Duodenal mucosa (tissue), 2 donors: Measurements from ENCODE around the gene POLR3A.

Experiments
- H3K27ac ChIP-seq: one replicate; pipeline ENCODE4 v1.7.0; 2013; ENCODE audit warnings: low read depth, low read length
- H3K27me3 ChIP-seq, 2 donors: one replicate each; pipeline ENCODE4 v1.7.0; 2013; ENCODE audit warnings: low read length in 2 of 2, control low read depth in 1 of 2; ENCODE audit not compliant: insufficient read depth in 2 of 2, control insufficient read depth in 1 of 2
- H3K36me3 ChIP-seq, 2 donors: one replicate each; pipeline ENCODE4 v1.7.0; 2013; ENCODE audit warnings: low read length in 2 of 2, control low read depth in 1 of 2; ENCODE audit not compliant: insufficient read depth in 2 of 2, control insufficient read depth in 1 of 2
- H3K4me1 ChIP-seq, 2 donors: one replicate each; pipeline ENCODE4 v1.7.0; 2013; ENCODE audit warnings: low read length in 2 of 2, control low read depth in 1 of 2; ENCODE audit not compliant: insufficient read depth in 2 of 2, control insufficient read depth in 1 of 2
- H3K4me3 ChIP-seq, 2 donors: one replicate each; pipeline ENCODE4 v1.7.0; 2013; ENCODE audit warnings: low read length in 2 of 2, low read depth in 1 of 2
- H3K9ac ChIP-seq, 2 donors: one replicate each; pipeline ENCODE4 v1.7.0; 2013; ENCODE audit warnings: low read length in 2 of 2, low read depth in 1 of 2
- H3K9me3 ChIP-seq, 2 donors: one replicate each; pipeline ENCODE4 v1.7.0; 2013; ENCODE audit warnings: low read length in 2 of 2, control low read depth in 1 of 2; ENCODE audit not compliant: control insufficient read depth in 1 of 2

Gene POLR3A

DNA sequence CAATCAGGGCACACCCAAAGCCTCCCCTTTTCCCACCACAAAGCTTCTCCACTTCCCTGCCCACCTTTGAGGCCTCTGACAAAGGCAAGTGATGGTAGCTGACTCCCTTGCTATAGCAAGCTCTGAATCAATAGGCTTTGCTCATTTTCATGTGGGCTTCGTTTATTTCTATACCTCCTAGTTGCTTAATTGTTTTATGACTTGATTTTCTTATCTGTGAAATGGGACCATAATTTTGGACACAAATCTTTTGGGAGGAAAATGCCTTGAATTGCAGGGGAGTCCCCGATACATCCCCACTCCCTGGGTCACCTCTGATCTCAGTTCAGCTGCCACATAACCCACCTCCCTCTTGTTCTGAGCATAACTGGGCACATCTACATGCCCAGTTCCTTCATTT lies 89.1 kb downstream of the POLR3A start:
- H3K9me3 ChIP-seq = no peaks in the 10 kb centered on the region
- no peak overlapping the region for H3K27ac ChIP-seq
- H3K36me3 ChIP-seq = no peaks in the 10 kb centered on the region
- H3K9ac ChIP-seq = no peak overlapping the region
- no peaks in the 10 kb centered on the region for H3K4me1 ChIP-seq
- no peak overlapping the region for H3K4me3 ChIP-seq
- no peaks in the 10 kb centered on the region for H3K27me3 ChIP-seq

- H3K4me1 ChIP-seq = no peaks in the 10 kb centered on the region
- H3K4me3 ChIP-seq = no peak overlapping the region
- no peak overlapping the region for H3K9ac ChIP-seq
- no peaks in the 10 kb centered on the region for H3K9me3 ChIP-seq
- no peaks in the 10 kb centered on the region for H3K36me3 ChIP-seq
- no peak overlapping the region for H3K27ac ChIP-seq
- no peaks in the 10 kb centered on the region for H3K27me3 ChIP-seq
Measured at GRCh38 chr10:77939561-77940001, 89.7 kb downstream of the POLR3A start.

GRCh38 chr10:77936697-77937567 lies 92.4 kb downstream of the POLR3A start:
- no peaks in the 10 kb centered on the region for H3K36me3 ChIP-seq

DNA sequence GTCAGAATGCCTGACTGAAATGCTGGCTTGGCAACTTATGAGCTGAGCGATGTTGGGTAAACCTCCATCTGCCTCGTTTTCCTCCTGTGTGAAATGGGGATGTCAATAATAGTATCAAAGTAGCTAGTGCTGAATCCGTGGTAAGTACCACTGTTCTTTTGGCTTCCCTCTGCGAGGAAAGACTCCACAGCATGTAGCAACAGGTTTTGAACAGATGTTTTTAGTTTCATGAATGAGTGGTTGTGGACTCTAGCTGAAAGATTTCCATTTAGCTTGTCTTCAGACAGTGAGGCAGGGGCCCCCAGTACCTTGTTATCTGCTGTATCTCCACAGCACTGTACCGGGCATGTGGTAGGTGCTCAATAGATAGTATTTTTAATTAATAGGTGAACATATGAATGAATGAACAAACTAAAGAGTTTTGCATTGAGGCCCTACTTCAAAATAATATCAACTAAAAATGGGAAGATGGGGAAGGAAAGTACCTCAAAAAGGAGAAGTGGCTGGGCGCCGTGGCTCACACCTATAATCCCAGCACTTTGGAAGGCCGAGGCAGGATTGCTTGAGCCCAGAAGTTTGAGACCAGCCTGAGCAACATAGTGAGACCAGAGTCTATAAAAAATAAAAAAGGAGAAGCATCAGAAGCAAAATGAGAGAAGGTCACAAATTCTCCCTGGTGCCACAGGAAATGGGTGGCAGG lies 97.1 kb downstream of the POLR3A start:
- H3K27ac ChIP-seq = no peak overlapping the region
- H3K9me3 ChIP-seq = no peaks in the 10 kb centered on the region
- no peaks in the 10 kb centered on the region for H3K36me3 ChIP-seq
- H3K4me3 ChIP-seq = no peak overlapping the region
- H3K4me1 ChIP-seq = peaks cover 7 to 9% of the 10 kb centered on the region in 2 donors
- no peak overlapping the region for H3K9ac ChIP-seq
- no peaks in the 10 kb centered on the region for H3K27me3 ChIP-seq

More at GRCh38 chr10:77936697-77937567, 92.4 kb downstream of the POLR3A start:
- no peak overlapping the region for H3K4me3 ChIP-seq
- no peaks in the 10 kb centered on the region for H3K4me1 ChIP-seq
- H3K27me3 ChIP-seq = no peaks in the 10 kb centered on the region
- no peak overlapping the region for H3K9ac ChIP-seq
- H3K9me3 ChIP-seq = no peaks in the 10 kb centered on the region
- H3K27ac ChIP-seq = no peak overlapping the region

GRCh38 chr10:77927402-77928246 lies 101.7 kb downstream of the POLR3A start:
- Histone ChIP-seq H3K27ac (no peak overlapping the region), H3K4me1 (peaks cover 22 to 26% of the 10 kb centered on the region in 2 donors), H3K36me3 (no peaks in the 10 kb centered on the region), H3K27me3 (no peaks in the 10 kb centered on the region), H3K9me3 (no peaks in the 10 kb centered on the region), H3K4me3 (peak overlapping the region; percentile 61 to 82), H3K9ac (peak overlapping the region; percentile 25 to 42)

- Histone ChIP-seq H3K27ac (peak within 1 kb of the TSS; percentile 32), H3K4me1 (peaks cover 22 to 26% of the 10 kb centered on the region in 2 donors), H3K4me3 (peak within 1 kb of the TSS; percentile 74 to 82), H3K9ac (peak within 1 kb of the TSS; percentile 71 to 76), H3K27me3 (no peaks in the 10 kb centered on the region), H3K36me3 (no peaks in the 10 kb centered on the region), H3K9me3 (no peaks in the 10 kb centered on the region)
Measured at GRCh38 chr10:77926566-77927401, 102.5 kb downstream of the POLR3A start, which contains the start of gene DLG5. Gene DLG5, minus strand, starts transcription at chr10:77926755. Its CDS starts 235 bp downstream, at chr10:77926520.

- Histone ChIP-seq H3K4me1 (peaks cover 22 to 26% of the 10 kb centered on the region in 2 donors), H3K4me3 (peak overlapping the region; percentile 74 to 82), H3K36me3 (no peaks in the 10 kb centered on the region), H3K9ac (peak overlapping the region; percentile 71 to 76), H3K9me3 (no peaks in the 10 kb centered on the region), H3K27me3 (no peaks in the 10 kb centered on the region), H3K27ac (peak overlapping the region; percentile 32)
Measured at GRCh38 chr10:77925795-77926565, 103.3 kb downstream of the POLR3A start.

- peaks cover 23 to 26% of the 10 kb centered on the region in 2 donors for H3K4me1 ChIP-seq
- no peaks in the 10 kb centered on the region for H3K9me3 ChIP-seq
- H3K9ac ChIP-seq = peak overlapping the region; percentile 71 to 76
- H3K27me3 ChIP-seq = no peaks in the 10 kb centered on the region
- H3K4me3 ChIP-seq = peak overlapping the region; percentile 74 to 82
- H3K27ac ChIP-seq = no peak overlapping the region
- no peaks in the 10 kb centered on the region for H3K36me3 ChIP-seq
Measured at GRCh38 chr10:77925410-77925794, 103.9 kb downstream of the POLR3A start.
